Measurements from ENCODE around the gene AP3B2.

AP3B2 gene

GRCh38 chr15:82624008-82624407, 85.7 kb downstream of the AP3B2 start:
- no peak for DNase-seq (ENCODE audit: low spot score)
- no peak for TF ChIP-seq CTCF (IDR thresholded peaks at IDR 0.05; ENCODE audit: borderline replicate concordance, control extremely low read depth, extremely low read depth, insufficient read depth, missing control alignments)
- in situ Hi-C loops (cut with MboI; ENCODE audit: low sequenced_read_pairs, unreplicated experiment), result no loop called here

GRCh38 chr15:82621970-82622369, 87.7 kb downstream of the AP3B2 start:
- no peak for TF ChIP-seq CTCF (IDR thresholded peaks at IDR 0.05; ENCODE audit: borderline replicate concordance, control extremely low read depth, extremely low read depth, insufficient read depth, missing control alignments)
- DNase-seq (ENCODE audit: low spot score), result no peak
- in situ Hi-C loops (cut with MboI; ENCODE audit: low sequenced_read_pairs, unreplicated experiment), result no loop called here

- no peak for DNase-seq (ENCODE audit: low spot score)
- in situ Hi-C loops (cut with MboI; ENCODE audit: low sequenced_read_pairs, unreplicated experiment), result no loop called here
Measured at GRCh38 chr15:82613747-82614146, 95.9 kb downstream of the AP3B2 start.

GRCh38 chr15:82611348-82611747, 98.3 kb downstream of the AP3B2 start:
- DNase-seq (ENCODE audit: low spot score), result no peak
- in situ Hi-C loops (cut with MboI; ENCODE audit: low sequenced_read_pairs, unreplicated experiment), result no loop called here
- TF ChIP-seq CTCF (IDR thresholded peaks at IDR 0.05; ENCODE audit: borderline replicate concordance, control extremely low read depth, extremely low read depth, insufficient read depth, missing control alignments), result no peak

More at GRCh38 chr15:82613747-82614146, 95.9 kb downstream of the AP3B2 start:
- no peak for TF ChIP-seq CTCF (IDR thresholded peaks at IDR 0.05; ENCODE audit: borderline replicate concordance, control extremely low read depth, extremely low read depth, insufficient read depth, missing control alignments)

Measured in GM13976 (cell line).